ENCODE measurements around the gene LCNL1.

The LCNL1 gene

GRCh38 chr9:136947028-136947891 lies 35.5 kb upstream of the LCNL1 start:
- DNase-seq (ENCODE audit: low read depth in 2 of 2) = no peak

- DNase-seq (ENCODE audit: low read depth in 2 of 2) = no peak
These were observed 34.8 kb upstream of the LCNL1 start for GRCh38 chr9:136947955-136948510.

GRCh38 chr9:136949239-136949816 lies 33.5 kb upstream of the LCNL1 start:
- DNase-seq (ENCODE audit: low read depth in 2 of 2) = no peak

GRCh38 chr9:136949817-136950655 lies 32.8 kb upstream of the LCNL1 start:
- peak; percentile 91 to 97 for DNase-seq (ENCODE audit: low read depth in 2 of 2)

GRCh38 chr9:136950656-136951276 lies 32.0 kb upstream of the LCNL1 start:
- no peak for DNase-seq (ENCODE audit: low read depth in 2 of 2)

- DNase-seq (ENCODE audit: low read depth in 2 of 2) = no peak
These were observed 31.1 kb upstream of the LCNL1 start, which contains the start of gene LCN12 for GRCh38 chr9:136951541-136952320. LCN12 (plus strand) TSS chr9:136952273; CDS start chr9:136952328, 55 bp downstream.

GRCh38 chr9:136952321-136952850 lies 30.4 kb upstream of the LCNL1 start:
- DNase-seq (ENCODE audit: low read depth in 2 of 2) = no peak

GRCh38 chr9:136952876-136953770 lies 29.7 kb upstream of the LCNL1 start:
- no peak for DNase-seq (ENCODE audit: low read depth in 2 of 2)

GRCh38 chr9:136953771-136954269 lies 29.0 kb upstream of the LCNL1 start:
- no peak for DNase-seq (ENCODE audit: low read depth in 2 of 2)

GRCh38 chr9:136954270-136955083 lies 28.3 kb upstream of the LCNL1 start:
- no peak for DNase-seq (ENCODE audit: low read depth in 2 of 2)

GRCh38 chr9:136955202-136955942 lies 27.4 kb upstream of the LCNL1 start:
- no peak for DNase-seq (ENCODE audit: low read depth in 2 of 2)

GRCh38 chr9:136955943-136956335 lies 26.9 kb upstream of the LCNL1 start:
- DNase-seq (ENCODE audit: low read depth in 2 of 2) = no peak

- DNase-seq (ENCODE audit: low read depth in 2 of 2) = no peak
These were observed 26.2 kb upstream of the LCNL1 start for GRCh38 chr9:136956604-136957003.

- no peak for DNase-seq (ENCODE audit: low read depth in 2 of 2)
These were observed 25.3 kb upstream of the LCNL1 start for GRCh38 chr9:136957461-136957860.

- no peak for DNase-seq (ENCODE audit: low read depth in 2 of 2)
These were observed 24.9 kb upstream of the LCNL1 start for GRCh38 chr9:136957901-136958300.

GRCh38 chr9:136958473-136958872 lies 24.3 kb upstream of the LCNL1 start:
- DNase-seq (ENCODE audit: low read depth in 2 of 2) = no peak

All from stimulated activated CD4-positive, alpha-beta T cell treated with anti-CD3 and anti-CD28 coated beads, Interleukin-12 subunit alpha, Interleukin-12 subunit beta, amount 100 ng/mL, for 24 hours (primary cell).